Lower lobe of right lung (tissue), 2 donors: ENCODE data around the gene FITM1. TPM values are rescaled to one million over a fixed set of nuclear protein-coding genes. Genes with fewer than 3 reads are reported as not detected.

Experiments used
- ATAC-seq, 2 donors: fragments of 200-7000 bp; cut with Tn5 transposase; one replicate each; pipeline ENCODE4 v1.9.1; 2020 to 2022; ENCODE audit warnings: mild to moderate bottlenecking in 2 of 2, moderate library complexity in 2 of 2
- DNase-seq: peaks from one replicate; pipeline ENCODE4 v3.0.0-alpha.2; 2020
- H3K27ac ChIP-seq: fragments of 200-600 bp; one replicate; pipeline ENCODE4 v1.8.0; 2022
- H3K27me3 ChIP-seq: fragments of 200-600 bp; one replicate; pipeline ENCODE4 v1.8.0; 2022; ENCODE audit warnings: low read depth
- H3K36me3 ChIP-seq: fragments of 200-600 bp; one replicate; pipeline ENCODE4 v1.8.0; 2022; ENCODE audit warnings: mild to moderate bottlenecking
- H3K4me1 ChIP-seq: fragments of 200-600 bp; one replicate; pipeline ENCODE4 v1.8.0; 2022
- H3K4me3 ChIP-seq: fragments of 200-600 bp; one replicate; pipeline ENCODE4 v1.8.0; 2022; ENCODE audit warnings: mild to moderate bottlenecking
- H3K9me3 ChIP-seq: fragments of 200-600 bp; one replicate; pipeline ENCODE4 v1.8.0; 2022
- CTCF ChIP-seq: fragments of 200-600 bp; IDR thresholded peaks from one replicate; pipeline ENCODE4 v1.8.0; 2022; ENCODE audit warnings: antibody characterized with exemption, mild to moderate bottlenecking
- intact Hi-C: fragments of 100-400 bp; cut with DNase I; formaldehyde crosslinking; loops from one replicate; pipeline ENCODE4 v1.11.0; 2022
- total RNA-seq: library from RNA; stranded (reverse); fragmentation: NEBNext Ultra II Directional; extraction: Animal tissue kit (Norgen Biotek cat#: 25700); gene quantifications from one replicate; pipeline ENCODE4 v1.2.1, GENCODE V29; 2021
- donor health status: DM: no; HTN: yes; CAD: no; lungs with severe emphysema.

The FITM1 gene
- total RNA-seq, 1 donor from 2014 or later, result 0.97 TPM

- DNase-seq (peak; percentile 96), ATAC-seq (peak; percentile 99)
- Histone ChIP-seq H3K4me1 (peaks cover 45% of the 10 kb centered on the region), H3K27ac (peak within 1 kb of the TSS; percentile 97), H3K4me3 (peak within 1 kb of the TSS; percentile 100), H3K9me3 (no peaks in the 10 kb centered on the region), H3K36me3 (peaks cover 29% of the 10 kb centered on the region), H3K27me3 (no peaks in the 10 kb centered on the region)
- TF ChIP-seq CTCF, result no peak
- intact Hi-C loops, result no loop called here
Measured at GRCh38 chr14:24135834-24136683, 5.6 kb downstream of the FITM1 start, which contains the start of gene PSME1. Gene PSME1, plus strand, starts transcription at chr14:24136194. Its CDS starts 69 bp downstream, at chr14:24136263.

GRCh38 chr14:24136684-24137528 lies 6.4 kb downstream of the FITM1 start:
- Histone ChIP-seq H3K9me3 (no peaks in the 10 kb centered on the region), H3K27me3 (no peaks in the 10 kb centered on the region), H3K4me3 (peak overlapping the region; percentile 100), H3K36me3 (peaks cover 29% of the 10 kb centered on the region), H3K27ac (peak overlapping the region; percentile 97), H3K4me1 (peaks cover 48% of the 10 kb centered on the region)
- intact Hi-C loops, result no loop called here
- TF ChIP-seq CTCF, result no peak
- DNase-seq (no peak), ATAC-seq (no peak)

GRCh38 chr14:24137529-24138395 lies 7.3 kb downstream of the FITM1 start:
- Histone ChIP-seq H3K4me1 (peaks cover 53% of the 10 kb centered on the region), H3K27me3 (no peaks in the 10 kb centered on the region), H3K4me3 (peak overlapping the region; percentile 100), H3K36me3 (peaks cover 29% of the 10 kb centered on the region), H3K9me3 (no peaks in the 10 kb centered on the region), H3K27ac (no peak overlapping the region)
- no peak for DNase-seq
- intact Hi-C loops, result no loop called here
- TF ChIP-seq CTCF, result no peak
- no peak for ATAC-seq

GRCh38 chr14:24138396-24139271 lies 8.2 kb downstream of the FITM1 start:
- H3K4me3 ChIP-seq, result no peak overlapping the region
- no peaks in the 10 kb centered on the region for H3K27me3 ChIP-seq
- DNase-seq, result no peak
- no peak for TF ChIP-seq CTCF
- H3K27ac ChIP-seq, result no peak overlapping the region
- no peak for ATAC-seq
- peaks cover 34% of the 10 kb centered on the region for H3K36me3 ChIP-seq
- H3K9me3 ChIP-seq, result no peaks in the 10 kb centered on the region
- intact Hi-C loops, result no loop called here
- H3K4me1 ChIP-seq, result peaks cover 53% of the 10 kb centered on the region
